ENCODE measurements around the gene ODAD4.

DNA sequence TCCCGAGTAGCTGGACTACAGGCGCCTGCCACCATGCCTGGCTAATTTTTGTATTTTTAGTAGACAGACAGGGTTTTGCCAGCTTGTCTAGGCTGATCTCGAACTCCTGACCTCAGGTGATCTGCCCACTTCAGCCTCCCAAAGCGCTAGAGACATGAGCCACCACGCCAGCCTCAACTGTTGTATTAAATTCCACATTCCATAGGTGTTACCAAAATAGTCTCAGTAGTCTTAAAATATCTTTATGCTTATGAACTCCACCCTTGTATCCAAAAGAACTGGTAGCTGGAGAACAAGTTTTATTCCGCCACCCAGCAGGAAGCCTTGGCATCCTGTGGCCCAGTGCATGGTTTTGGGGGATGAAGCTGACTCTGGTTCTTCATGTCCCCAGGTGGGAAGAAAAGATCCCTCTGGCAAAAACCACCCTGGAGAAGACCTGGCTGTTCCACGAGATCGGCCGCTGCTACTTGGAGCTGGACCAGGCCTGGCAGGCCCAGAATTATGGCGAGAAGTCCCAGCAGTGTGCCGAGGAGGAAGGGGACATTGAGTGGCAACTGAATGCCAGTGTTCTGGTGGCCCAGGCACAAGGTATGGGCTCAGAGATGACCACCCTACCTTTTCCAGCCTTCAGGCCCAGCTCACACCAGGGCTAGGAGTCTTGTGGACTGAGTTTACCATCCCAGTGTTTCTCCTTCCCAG, 18.5 kb downstream of the ODAD4 start:
- no peak for TF ChIP-seq YY1 (IDR thresholded peaks at IDR 0.05; ENCODE audit: insufficient read depth, insufficient read length)
- TF ChIP-seq ZNF274 (IDR thresholded peaks at IDR 0.05; ENCODE audit: low read depth, low read length), result no peak

All from NT2/D1 (cell line).